Neural cell (in vitro differentiated cells): ENCODE measurements around the gene PCYT2.
A peak's percentile ranks its signal among the peaks of the same experiment; 100 is the strongest.

Experiments used
- EP300 ChIP-seq: fragments of 450-650 bp; conservative IDR thresholded peaks from 2 replicates; pipeline ENCODE4 v1.6.1; 2014; ENCODE audit warnings: antibody characterized with exemption, mild to moderate bottlenecking, moderate library complexity; ENCODE audit not compliant: poor library complexity, severe bottlenecking
- EZH2 ChIP-seq: fragments of 200-600, 300-800 bp; shearing (Covaris generic), sonication (generic); IDR thresholded peaks from 2 replicates; pipeline ENCODE4 v1.6.1; 2014; ENCODE audit warnings: antibody characterized with exemption, low read length, borderline replicate concordance, mild to moderate bottlenecking; ENCODE audit not compliant: insufficient read depth, poor library complexity, severe bottlenecking
- MXI1 ChIP-seq: fragments of 450-650 bp; conservative IDR thresholded peaks from 2 replicates; pipeline ENCODE4 v1.6.1; 2014; ENCODE audit warnings: antibody characterized with exemption, mild to moderate bottlenecking; ENCODE audit not compliant: poor library complexity, severe bottlenecking
- POLR2AphosphoS5 ChIP-seq: IDR thresholded peaks from 2 replicates; pipeline ENCODE4 v1.6.1; 2012
- SMC3 ChIP-seq: fragments of 450-650 bp; conservative IDR thresholded peaks from 2 replicates; pipeline ENCODE4 v1.6.1; 2014; ENCODE audit warnings: antibody characterized with exemption, mild to moderate bottlenecking, moderate library complexity; ENCODE audit not compliant: poor library complexity
- TF ChIP-seq, protein P1 (sequence below): fragments of 450-650 bp; IDR thresholded peaks from 2 replicates; pipeline ENCODE4 v1.5.1; 2014; ENCODE audit warnings: antibody characterized with exemption, mild to moderate bottlenecking, moderate library complexity; ENCODE audit not compliant: poor library complexity, severe bottlenecking

DNA sequence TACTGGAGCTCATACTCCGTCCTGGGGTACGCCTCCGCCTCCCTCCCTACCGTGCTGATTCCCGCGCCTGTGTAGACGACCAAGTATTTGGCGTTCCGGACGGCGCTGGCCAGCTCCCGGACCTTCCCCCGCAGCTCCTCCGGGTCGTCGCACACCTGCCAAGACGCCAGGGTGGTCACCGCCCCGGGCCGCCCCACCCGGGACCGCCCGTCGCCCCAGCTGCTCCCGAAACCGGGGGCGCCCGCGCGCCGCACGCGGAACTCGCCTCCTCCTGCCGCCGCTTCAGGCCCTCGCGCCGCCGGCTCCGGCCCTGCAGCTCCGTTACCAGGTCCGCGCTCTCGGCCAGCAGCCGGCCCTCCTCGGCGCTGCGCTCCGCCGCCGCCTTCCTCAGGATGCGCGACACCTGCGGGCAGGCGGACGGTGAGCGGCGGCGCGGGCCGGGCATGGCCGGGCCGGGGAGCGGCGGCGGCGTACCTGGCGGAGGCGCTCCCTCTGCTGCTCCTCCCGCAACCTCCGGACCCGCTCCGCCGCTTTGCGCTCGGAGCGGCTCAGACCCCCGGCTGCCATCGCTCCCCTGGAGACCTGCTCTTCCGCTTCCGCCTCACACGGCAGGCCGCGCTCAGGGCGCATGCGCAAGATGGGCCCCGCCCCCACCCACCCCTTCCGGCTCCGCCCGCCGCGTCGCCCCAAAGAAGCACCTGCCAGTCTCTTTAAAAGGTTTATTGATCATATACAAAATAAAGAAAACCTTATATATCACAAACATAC is 6.5 kb upstream of the PCYT2 start, which contains the start of gene SIRT7:
- TF ChIP-seq EP300 = no peak
- peak; percentile 77 for TF ChIP-seq POLR2AphosphoS5
- peak; percentile 81 for TF ChIP-seq MXI1
- TF ChIP-seq, protein P1, sequence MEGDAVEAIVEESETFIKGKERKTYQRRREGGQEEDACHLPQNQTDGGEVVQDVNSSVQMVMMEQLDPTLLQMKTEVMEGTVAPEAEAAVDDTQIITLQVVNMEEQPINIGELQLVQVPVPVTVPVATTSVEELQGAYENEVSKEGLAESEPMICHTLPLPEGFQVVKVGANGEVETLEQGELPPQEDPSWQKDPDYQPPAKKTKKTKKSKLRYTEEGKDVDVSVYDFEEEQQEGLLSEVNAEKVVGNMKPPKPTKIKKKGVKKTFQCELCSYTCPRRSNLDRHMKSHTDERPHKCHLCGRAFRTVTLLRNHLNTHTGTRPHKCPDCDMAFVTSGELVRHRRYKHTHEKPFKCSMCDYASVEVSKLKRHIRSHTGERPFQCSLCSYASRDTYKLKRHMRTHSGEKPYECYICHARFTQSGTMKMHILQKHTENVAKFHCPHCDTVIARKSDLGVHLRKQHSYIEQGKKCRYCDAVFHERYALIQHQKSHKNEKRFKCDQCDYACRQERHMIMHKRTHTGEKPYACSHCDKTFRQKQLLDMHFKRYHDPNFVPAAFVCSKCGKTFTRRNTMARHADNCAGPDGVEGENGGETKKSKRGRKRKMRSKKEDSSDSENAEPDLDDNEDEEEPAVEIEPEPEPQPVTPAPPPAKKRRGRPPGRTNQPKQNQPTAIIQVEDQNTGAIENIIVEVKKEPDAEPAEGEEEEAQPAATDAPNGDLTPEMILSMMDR = no peak
- TF ChIP-seq EZH2 = no peak
- TF ChIP-seq SMC3 = peak; percentile 41
